Measurements from ENCODE around the gene ATG7. TPM values are rescaled to one million over a fixed set of nuclear protein-coding genes. Genes with fewer than 3 reads are reported as not detected.

The ATG7 gene
- polyA plus RNA-seq, 6 donors from 2014 or later, result 15.5 to 36.9 (median 18.4) TPM

DNA sequence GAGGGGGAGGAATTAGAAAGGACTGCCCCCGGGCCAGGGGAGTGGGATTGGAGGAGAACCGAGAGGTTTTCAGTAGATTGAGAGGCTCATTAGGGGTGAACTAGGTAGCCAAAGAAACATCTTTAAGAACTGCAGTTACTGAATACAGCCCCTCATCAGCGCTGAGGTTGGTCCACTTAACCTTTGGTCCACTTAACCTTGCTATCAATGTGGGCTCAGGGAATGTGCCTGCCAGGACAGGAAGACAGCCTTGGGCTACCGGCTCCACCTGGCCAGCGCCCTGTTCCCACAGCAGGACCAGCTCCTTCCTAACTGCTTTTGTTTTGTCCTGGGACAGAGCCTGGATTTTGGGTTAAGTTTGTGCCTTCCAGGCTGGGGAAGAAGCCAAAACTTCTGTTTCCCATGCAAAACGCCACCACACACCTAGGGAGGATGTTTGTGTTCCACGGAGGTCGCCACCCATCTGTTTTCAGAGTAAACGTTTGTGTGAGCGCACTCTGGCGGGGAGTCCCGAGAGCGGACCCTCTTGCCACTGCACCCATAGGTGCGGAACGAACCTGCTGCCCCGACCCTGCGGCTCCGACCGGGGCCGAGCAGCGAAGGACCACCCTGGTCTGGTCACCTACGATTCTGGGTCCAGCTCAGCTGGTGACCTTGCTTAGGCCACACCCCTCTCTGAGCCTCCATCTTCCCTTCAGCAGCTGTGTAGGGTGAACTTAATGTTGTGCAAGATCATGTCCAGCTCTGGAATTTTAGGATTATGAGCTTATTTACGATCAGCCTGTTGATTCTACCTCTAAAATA, 264.1 kb downstream of the ATG7 start:
- H3K36me3 Mint-ChIP-seq, result peaks cover 0 to 6% of the 10 kb centered on the region in 2 donors
- H3K9me3 Mint-ChIP-seq, result no peaks in the 10 kb centered on the region
- ATAC-seq (ENCODE audit: low read depth in 2 of 2), result no peak
- no peak overlapping the region for H3K27ac Mint-ChIP-seq
- no peak for DNase-seq
- no peak overlapping the region for H3K4me3 Mint-ChIP-seq
- H3K27me3 Mint-ChIP-seq, result no peaks in the 10 kb centered on the region
- H3K4me1 Mint-ChIP-seq, result peaks cover 3 to 7% (median 7%) of the 10 kb centered on the region in 3 donors

DNA sequence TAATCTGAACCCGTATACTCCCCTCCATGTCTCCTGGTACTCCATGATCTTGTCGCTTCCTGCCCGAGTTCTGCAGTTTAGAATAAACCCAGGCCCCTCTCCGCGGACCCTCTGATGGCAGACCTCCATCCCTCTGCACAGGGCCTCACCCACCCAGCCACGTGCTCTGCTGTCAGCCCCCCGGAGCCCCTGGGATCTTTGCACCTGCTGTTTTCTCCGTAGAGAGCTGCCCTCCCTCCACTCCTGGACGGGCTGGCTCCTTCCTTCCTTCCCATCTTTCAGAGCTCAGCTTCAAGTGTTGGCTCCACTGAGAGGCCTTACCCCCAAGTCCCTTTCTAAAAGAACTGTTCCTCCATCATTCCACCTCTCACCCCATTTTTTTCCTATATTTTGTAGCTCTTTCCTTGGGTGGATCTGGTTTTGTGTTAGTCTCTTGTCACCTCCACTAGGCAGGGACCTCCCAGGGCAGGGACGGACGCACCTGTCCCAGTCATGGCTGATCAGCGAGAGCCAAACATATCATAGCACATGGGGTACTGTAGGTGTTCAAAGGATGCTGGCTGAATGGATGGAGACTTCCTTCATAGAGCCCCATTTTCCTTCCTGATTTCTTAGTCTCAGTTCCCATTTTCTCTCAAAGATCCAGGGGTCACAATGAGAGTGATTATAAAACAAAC, 264.9 kb downstream of the ATG7 start:
- Mint-ChIP-seq H3K27ac (peak overlapping the region in 3 of 6 donors; percentile 36 to 86 (median 37)), H3K4me1 (peaks cover 3 to 7% (median 7%) of the 10 kb centered on the region in 3 donors), H3K9me3 (no peaks in the 10 kb centered on the region), H3K4me3 (no peak overlapping the region), H3K27me3 (no peaks in the 10 kb centered on the region), H3K36me3 (peaks cover 0 to 6% of the 10 kb centered on the region in 2 donors)
- DNase-seq (no peak), ATAC-seq (ENCODE audit: low read depth in 2 of 2) (no peak)

GRCh38 chr3:11538581-11538980, 266.4 kb downstream of the ATG7 start:
- no peaks in the 10 kb centered on the region for H3K9me3 Mint-ChIP-seq
- H3K27me3 Mint-ChIP-seq, result no peaks in the 10 kb centered on the region
- DNase-seq, result no peak
- ATAC-seq (ENCODE audit: low read depth in 2 of 2), result no peak
- no peak overlapping the region for H3K4me3 Mint-ChIP-seq
- H3K4me1 Mint-ChIP-seq, result peaks cover 3 to 7% (median 7%) of the 10 kb centered on the region in 3 donors
- H3K27ac Mint-ChIP-seq, result no peak overlapping the region
- H3K36me3 Mint-ChIP-seq, result peaks cover 0 to 6% of the 10 kb centered on the region in 2 donors

- Mint-ChIP-seq H3K4me1 (peaks cover 3 to 7% (median 7%) of the 10 kb centered on the region in 3 donors), H3K27ac (no peak overlapping the region), H3K9me3 (no peaks in the 10 kb centered on the region)
Observed at GRCh38 chr3:11539218-11539617, 267.0 kb downstream of the ATG7 start.

GRCh38 chr3:11539677-11540076, 267.5 kb downstream of the ATG7 start:
- no peak for DNase-seq
- Mint-ChIP-seq H3K27ac (peak overlapping the region in 2 of 6 donors; percentile 6 to 15), H3K4me3 (no peak overlapping the region), H3K27me3 (no peaks in the 10 kb centered on the region), H3K36me3 (peaks cover 0 to 6% of the 10 kb centered on the region in 2 donors), H3K4me1 (peaks cover 3 to 7% (median 7%) of the 10 kb centered on the region in 3 donors), H3K9me3 (no peaks in the 10 kb centered on the region)
- ATAC-seq (ENCODE audit: low read depth in 2 of 2), result no peak

More at GRCh38 chr3:11539218-11539617, 267.0 kb downstream of the ATG7 start:
- no peak for ATAC-seq (ENCODE audit: low read depth in 2 of 2)
- Mint-ChIP-seq H3K4me3 (no peak overlapping the region), H3K36me3 (peaks cover 0 to 6% of the 10 kb centered on the region in 2 donors), H3K27me3 (no peaks in the 10 kb centered on the region)
- DNase-seq, result no peak

GRCh38 chr3:11541321-11542303, 269.4 kb downstream of the ATG7 start:
- Mint-ChIP-seq H3K36me3 (peaks cover 0 to 6% of the 10 kb centered on the region in 2 donors), H3K4me3 (no peak overlapping the region)

GRCh38 chr3:11542551-11542950, 270.4 kb downstream of the ATG7 start:
- Mint-ChIP-seq H3K36me3 (peaks cover 0 to 7% of the 10 kb centered on the region in 2 donors), H3K27ac (no peak overlapping the region)
- ATAC-seq (ENCODE audit: low read depth in 2 of 2), result no peak

More at GRCh38 chr3:11541321-11542303, 269.4 kb downstream of the ATG7 start:
- Mint-ChIP-seq H3K27ac (no peak overlapping the region), H3K4me1 (peaks cover 3 to 7% (median 7%) of the 10 kb centered on the region in 3 donors), H3K9me3 (no peaks in the 10 kb centered on the region), H3K27me3 (no peaks in the 10 kb centered on the region)
- DNase-seq, result no peak
- no peak for ATAC-seq (ENCODE audit: low read depth in 2 of 2)

DNA sequence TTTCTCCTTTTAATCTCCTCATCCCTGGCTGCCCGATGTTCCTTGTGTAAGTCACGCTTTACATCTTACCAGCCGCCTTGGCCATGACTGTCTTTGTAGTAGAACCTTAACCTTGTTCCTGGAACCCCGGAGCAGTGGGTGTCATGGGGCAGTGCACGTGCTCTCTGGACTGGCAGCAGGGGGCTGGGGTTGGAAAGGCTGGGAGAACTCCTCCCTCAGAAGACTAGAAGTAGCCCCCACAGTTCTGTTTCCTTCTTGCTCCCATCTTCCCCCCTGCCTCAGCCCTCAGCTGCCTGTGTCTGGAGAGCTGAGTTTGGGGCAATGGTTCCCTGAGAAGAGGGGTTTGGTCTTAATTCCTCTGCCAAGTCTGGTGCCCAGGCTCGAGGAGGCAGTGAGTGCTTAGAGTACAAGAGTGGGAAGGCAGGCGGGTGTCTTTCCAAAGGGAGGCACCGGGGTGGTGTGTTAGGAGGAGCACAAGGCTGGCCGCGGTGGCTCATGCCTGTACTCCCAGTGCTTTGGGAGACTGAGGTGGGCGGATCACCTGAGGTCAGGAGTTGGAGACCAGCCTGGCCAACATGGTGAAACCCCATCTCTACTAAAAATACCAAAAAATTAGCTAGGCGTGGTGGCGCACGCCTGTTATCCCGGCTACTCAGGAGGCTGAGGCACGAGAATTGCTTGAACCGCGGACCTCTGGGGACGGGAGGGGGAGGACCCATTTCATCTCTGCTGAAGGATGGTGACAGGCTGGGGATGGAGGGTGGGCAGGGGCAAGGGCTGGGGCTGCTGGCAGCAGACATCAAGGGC, 271.1 kb downstream of the ATG7 start:
- H3K9me3 Mint-ChIP-seq, result peaks cover 0 to 3% (median 0%) of the 10 kb centered on the region in 7 donors
- DNase-seq (no peak), ATAC-seq (ENCODE audit: low read depth in 2 of 2) (no peak)
- no peaks in the 10 kb centered on the region for H3K27me3 Mint-ChIP-seq
- peak overlapping the region in 1 of 6 donors; percentile 92 for H3K27ac Mint-ChIP-seq
- H3K36me3 Mint-ChIP-seq, result peaks cover 0 to 7% of the 10 kb centered on the region in 2 donors
- H3K4me1 Mint-ChIP-seq, result peaks cover 0 to under 1% (median 0%) of the 10 kb centered on the region in 3 donors
- no peak overlapping the region for H3K4me3 Mint-ChIP-seq

More at GRCh38 chr3:11542551-11542950, 270.4 kb downstream of the ATG7 start:
- H3K4me3 Mint-ChIP-seq, result peak overlapping the region in 1 of 8 donors; percentile 56
- peaks cover 0 to 3% (median 0%) of the 10 kb centered on the region in 7 donors for H3K9me3 Mint-ChIP-seq
- no peak for DNase-seq
- no peaks in the 10 kb centered on the region for H3K4me1 Mint-ChIP-seq
- H3K27me3 Mint-ChIP-seq, result no peaks in the 10 kb centered on the region

DNA sequence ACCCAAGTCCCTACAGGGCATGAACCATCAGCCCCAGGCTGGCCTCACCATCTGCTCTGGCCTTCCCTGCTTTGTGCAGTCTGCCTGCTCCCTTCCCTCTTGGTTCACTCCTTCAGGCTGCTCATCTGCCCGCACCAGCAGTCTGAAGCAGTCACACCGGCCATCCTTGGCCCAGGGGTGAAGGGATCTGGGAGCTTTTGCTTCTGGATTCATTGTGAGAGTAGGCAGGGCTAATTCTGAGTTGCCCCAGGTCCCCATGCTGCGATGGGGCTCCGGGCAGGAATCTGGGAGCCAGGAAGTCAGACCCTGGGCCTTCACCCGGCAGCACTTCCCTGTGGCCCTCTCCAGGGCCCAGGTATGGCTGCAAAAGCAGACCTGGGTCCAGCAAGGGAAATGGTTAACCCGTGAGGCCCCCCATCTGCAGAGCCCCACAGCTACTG, 271.8 kb downstream of the ATG7 start:
- H3K4me1 Mint-ChIP-seq, result peaks cover 0 to 5% (median 4%) of the 10 kb centered on the region in 3 donors
- no peak overlapping the region for H3K4me3 Mint-ChIP-seq
- peaks cover 0 to 7% of the 10 kb centered on the region in 2 donors for H3K36me3 Mint-ChIP-seq
- H3K9me3 Mint-ChIP-seq, result peaks cover 0 to 4% (median 0%) of the 10 kb centered on the region in 7 donors
- no peaks in the 10 kb centered on the region for H3K27me3 Mint-ChIP-seq
- DNase-seq, result no peak
- ATAC-seq (ENCODE audit: low read depth in 2 of 2), result no peak
- H3K27ac Mint-ChIP-seq, result peak overlapping the region in 2 of 6 donors; percentile 64 to 67

DNA sequence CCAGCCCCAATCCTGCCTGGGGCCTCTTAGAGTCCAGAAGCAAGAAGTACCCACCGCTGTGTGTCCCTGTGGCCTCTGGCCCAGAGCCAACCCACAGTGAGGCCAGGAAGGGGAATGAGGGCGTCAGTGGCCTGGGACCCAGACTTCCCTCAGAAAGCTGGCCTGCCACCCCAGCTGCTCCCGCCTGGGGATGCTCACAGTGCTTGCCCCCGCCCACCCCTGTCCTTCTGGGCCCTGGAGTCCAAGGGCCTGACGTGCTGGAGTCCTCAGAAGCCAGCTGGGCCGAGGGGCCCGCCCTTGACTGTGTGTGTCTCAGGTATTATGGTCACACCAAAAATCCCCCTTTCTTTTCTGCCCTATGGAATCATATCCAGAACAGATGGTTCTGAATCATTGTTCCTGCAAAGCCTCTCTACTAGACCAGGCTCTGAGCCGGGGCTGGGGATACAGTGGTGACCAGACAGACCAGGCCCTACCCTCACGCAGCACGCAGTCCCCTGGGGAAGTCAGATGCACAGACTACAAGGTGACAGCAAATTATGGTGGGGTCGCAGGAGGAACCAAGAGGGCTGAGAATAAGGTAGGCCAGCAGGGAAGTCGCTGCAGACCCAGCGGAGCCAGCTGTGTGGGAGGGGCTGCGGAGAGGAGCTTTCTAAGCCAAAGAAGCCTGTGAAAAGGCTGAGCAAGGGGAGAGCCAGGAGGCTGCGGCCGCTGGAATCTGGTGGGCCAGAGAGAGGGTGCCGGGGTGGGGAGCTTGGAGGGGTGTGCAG, 272.4 kb downstream of the ATG7 start:
- H3K36me3 Mint-ChIP-seq, result peaks cover 0 to 7% of the 10 kb centered on the region in 2 donors
- no peak overlapping the region for H3K27ac Mint-ChIP-seq
- no peaks in the 10 kb centered on the region for H3K27me3 Mint-ChIP-seq
- H3K4me3 Mint-ChIP-seq, result no peak overlapping the region
- DNase-seq (no peak), ATAC-seq (ENCODE audit: low read depth in 2 of 2) (no peak)
- peaks cover 0 to 4% (median 0%) of the 10 kb centered on the region in 7 donors for H3K9me3 Mint-ChIP-seq
- peaks cover 6 to 12% (median 10%) of the 10 kb centered on the region in 3 donors for H3K4me1 Mint-ChIP-seq

- no peaks in the 10 kb centered on the region for H3K27me3 Mint-ChIP-seq
- ATAC-seq (ENCODE audit: low read depth in 2 of 2) (no peak), DNase-seq (no peak)
- no peak overlapping the region for H3K27ac Mint-ChIP-seq
- H3K4me1 Mint-ChIP-seq, result peaks cover 13 to 19% (median 18%) of the 10 kb centered on the region in 3 donors
- H3K4me3 Mint-ChIP-seq, result no peak overlapping the region
- peaks cover 0 to 7% of the 10 kb centered on the region in 2 donors for H3K36me3 Mint-ChIP-seq
- H3K9me3 Mint-ChIP-seq, result peaks cover 0 to 4% (median 0%) of the 10 kb centered on the region in 7 donors
Observed at GRCh38 chr3:11545186-11545851, 273.1 kb downstream of the ATG7 start.
